GM12872 (cell line): ENCODE results near the gene LUC7L3.

Experiments used
- CTCF ChIP-seq: IDR thresholded peaks from 3 replicates; pipeline ENCODE4 v1.5.1; 2011; ENCODE audit warnings: low read depth, mild to moderate bottlenecking, low read length, moderate library complexity; ENCODE audit not compliant: insufficient read depth

The LUC7L3 gene

GRCh38 chr17:50708050-50709000 lies 11.1 kb upstream of the LUC7L3 start:
- TF ChIP-seq CTCF, result no peak

DNA sequence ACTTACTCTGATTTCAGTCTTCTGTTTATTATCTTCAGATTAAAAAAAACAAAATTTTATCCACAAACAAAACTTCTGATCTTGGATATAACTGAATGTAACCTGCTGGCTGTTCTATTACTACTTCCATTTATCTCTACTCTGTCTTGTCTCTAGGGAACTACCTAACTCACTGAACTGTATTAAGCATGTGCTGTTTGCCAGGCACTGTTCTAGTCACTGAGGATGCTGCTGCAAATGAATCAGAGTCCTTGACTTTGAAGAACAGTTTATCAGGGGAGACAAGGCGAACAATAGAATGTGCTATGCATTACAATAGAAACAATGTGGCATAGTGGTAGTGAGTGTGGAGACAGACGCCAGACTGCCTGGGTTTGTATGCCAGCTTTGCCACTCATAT lies 9.4 kb upstream of the LUC7L3 start:
- TF ChIP-seq CTCF, result no peak

- no peak for TF ChIP-seq CTCF
Measured at GRCh38 chr17:50710650-50711049, 8.8 kb upstream of the LUC7L3 start.

- no peak for TF ChIP-seq CTCF
Measured at GRCh38 chr17:50712641-50713040, 6.8 kb upstream of the LUC7L3 start.

- no peak for TF ChIP-seq CTCF
Measured at GRCh38 chr17:50715471-50715870, 3.9 kb upstream of the LUC7L3 start.

DNA sequence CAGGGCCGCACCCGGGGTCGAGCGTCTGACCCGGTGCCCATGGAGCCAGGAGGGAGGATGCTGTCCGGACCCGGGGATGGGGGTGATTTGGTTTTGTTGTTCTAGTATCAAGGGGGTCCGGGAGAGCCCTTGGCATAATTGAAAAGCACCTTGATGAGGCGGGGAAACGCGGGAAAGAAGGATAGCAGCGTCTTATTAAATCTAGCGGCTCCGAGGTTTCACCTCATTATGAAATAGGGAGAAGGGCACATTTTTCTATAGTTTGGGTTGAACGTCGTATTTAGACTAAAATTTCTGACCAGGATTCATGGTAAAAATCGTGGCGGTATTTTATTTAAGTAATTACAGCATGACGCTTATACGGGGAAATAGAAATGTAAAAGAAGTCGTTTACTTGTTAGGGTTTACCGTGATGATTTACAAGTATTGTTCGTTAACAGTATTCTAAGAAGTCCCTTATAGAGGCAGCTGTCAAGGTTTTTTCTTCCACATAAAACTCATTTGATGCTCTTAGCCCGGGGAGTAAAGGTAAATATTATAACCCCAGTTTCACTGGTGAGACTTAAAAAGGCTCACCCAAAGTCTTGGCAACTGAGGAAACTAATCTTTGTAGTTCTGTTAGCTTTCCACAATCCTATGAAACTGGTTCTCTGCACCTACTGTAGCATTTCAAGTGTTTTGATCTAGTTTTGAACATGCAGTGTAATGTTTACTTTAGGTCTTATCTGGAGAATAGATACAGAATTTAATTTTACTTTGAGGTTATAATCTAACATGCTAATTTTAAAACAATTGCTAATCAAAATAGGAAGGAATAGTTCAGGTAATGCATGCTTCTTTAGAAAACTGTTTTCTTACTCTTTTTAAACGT lies 756 bp downstream of the LUC7L3 start:
- no peak for TF ChIP-seq CTCF
